Measurements from ENCODE around the gene CLN6.
"Not testable (repeated sequence)": the region's sequence is repeated elsewhere in the genome, so short reads cannot be mapped to it uniquely, and the experiment has no call there.

GRCh38 chr15:68222432-68222743, 7.1 kb downstream of the CLN6 start:
- not testable (repeated sequence) for TF ChIP-seq POLR2A, CTCF (IDR thresholded peaks at IDR 0.05)
